Activated B cell treated with CpG ODN at 0.5 μM for 24 hours (primary cell): ENCODE results near the gene NDUFV1. TPM values are rescaled to one million over a fixed set of nuclear protein-coding genes. Genes with fewer than 3 reads are reported as not detected.
A peak's percentile ranks its signal among the peaks of the same experiment; 100 is the strongest.

Experiments
- ATAC-seq: fragments of 200-7000 bp; cut with Tn5 transposase; one replicate; pipeline ENCODE4 v1.10.0; 2021; ENCODE audit warnings: low read depth, mild to moderate bottlenecking, moderate library complexity
- CTCF ChIA-PET: fragments of 350-600 bp; sonication (Branson Sonifier 250); formaldehyde crosslinking; loops from one replicate; lab custom pipeline; 2021; ENCODE audit warnings: antibody characterized with exemption; lab: Charles Lee
- POLR2A ChIA-PET: fragments of 350-600 bp; sonication (Branson Sonifier 250); formaldehyde crosslinking; loops from one replicate; lab custom pipeline; 2021; ENCODE audit warnings: antibody characterized with exemption; lab: Charles Lee
- DNase-seq: peaks from one replicate; pipeline ENCODE4 v3.0.0; 2022
- H3K27ac Mint-ChIP-seq: one replicate; pipeline ENCODE4 v1.8.0; 2020; ENCODE audit warnings: mixed read lengths
- H3K27me3 Mint-ChIP-seq: one replicate; pipeline ENCODE4 v1.8.0; 2021; ENCODE audit warnings: mixed read lengths
- H3K36me3 Mint-ChIP-seq: one replicate; pipeline ENCODE4 v1.8.0; 2021; ENCODE audit warnings: low read depth, mixed read lengths
- H3K4me1 Mint-ChIP-seq: one replicate; pipeline ENCODE4 v1.8.0; 2021; ENCODE audit warnings: mixed read lengths
- H3K4me3 Mint-ChIP-seq: one replicate; pipeline ENCODE4 v1.8.0; 2020; ENCODE audit warnings: mild to moderate bottlenecking, mixed read lengths
- H3K9me3 Mint-ChIP-seq: one replicate; pipeline ENCODE4 v1.8.0; 2020; ENCODE audit warnings: mixed read lengths
- CTCF ChIP-seq: fragments of 200-600 bp; IDR thresholded peaks from one replicate; pipeline ENCODE4 v1.8.0; 2022; ENCODE audit warnings: antibody characterized with exemption, mild to moderate bottlenecking
- intact Hi-C: fragments of 100-400 bp; cut with micrococcal nuclease; formaldehyde crosslinking; loops from one replicate; pipeline ENCODE4 v1.15.1; 2024
- total RNA-seq: library from RNA; stranded (reverse); gene quantifications from 2 replicates; pipeline ENCODE4 v1.2.3, GENCODE V29; 2022

Gene NDUFV1
- total RNA-seq, 1 donor from 2014 or later = 221 TPM

- POLR2A ChIA-PET = no interaction called here
- Mint-ChIP-seq H3K27me3 (peaks cover 23% of the 10 kb centered on the region), H3K9me3 (no peaks in the 10 kb centered on the region), H3K4me3 (no peak overlapping the region), H3K27ac (no peak overlapping the region), H3K36me3 (no peaks in the 10 kb centered on the region), H3K4me1 (peaks cover 26% of the 10 kb centered on the region)
- no peak for TF ChIP-seq CTCF
- intact Hi-C loops = loop anchor here (10.0 kb wide), 1 partner anchor 138 kb away; no protein-coding TSS in a partner anchor
- ATAC-seq (no peak), DNase-seq (no peak)
- CTCF ChIA-PET = interaction anchor here (1.8 kb wide), 1 partner anchor 71 kb away, joined by 4 read pairs; no protein-coding TSS in a partner anchor
Measured at GRCh38 chr11:67576735-67577475, 29.8 kb upstream of the NDUFV1 start.

- peaks cover 19% of the 10 kb centered on the region for H3K27me3 Mint-ChIP-seq
- H3K36me3 Mint-ChIP-seq = no peaks in the 10 kb centered on the region
- ChIA-PET CTCF (no interaction called here), POLR2A (interaction anchor here (1.6 to 1.7 kb wide), 2 partner anchors 10 to 169 kb away, joined by 3 to 4 read pairs; no protein-coding TSS in a partner anchor)
- H3K9me3 Mint-ChIP-seq = no peaks in the 10 kb centered on the region
- no peak overlapping the region for H3K27ac Mint-ChIP-seq
- H3K4me3 Mint-ChIP-seq = no peak overlapping the region
- DNase-seq = no peak
- intact Hi-C loops = loop anchor here (10.0 kb wide), 1 partner anchor 137 kb away; no protein-coding TSS in a partner anchor
- TF ChIP-seq CTCF = no peak
- no peak for ATAC-seq
- peaks cover 32% of the 10 kb centered on the region for H3K4me1 Mint-ChIP-seq
Measured at GRCh38 chr11:67577951-67578350, 28.8 kb upstream of the NDUFV1 start.

- ChIA-PET POLR2A (no interaction called here), CTCF (no interaction called here)
- TF ChIP-seq CTCF = no peak
- ATAC-seq (no peak), DNase-seq (no peak)
- Mint-ChIP-seq H3K4me3 (no peak overlapping the region), H3K27me3 (peaks cover 4% of the 10 kb centered on the region), H3K4me1 (peaks cover 56% of the 10 kb centered on the region), H3K9me3 (no peaks in the 10 kb centered on the region), H3K36me3 (peaks cover 19% of the 10 kb centered on the region), H3K27ac (no peak overlapping the region)
- intact Hi-C loops = no loop called here
Measured at GRCh38 chr11:67581469-67581868, 25.3 kb upstream of the NDUFV1 start.

GRCh38 chr11:67582011-67582410 is 24.7 kb upstream of the NDUFV1 start:
- TF ChIP-seq CTCF = no peak
- ChIA-PET CTCF (interaction anchor here (0.8 kb wide), 1 partner anchor 10 kb away, joined by 3 read pairs; no protein-coding TSS in a partner anchor), POLR2A (interaction anchor here (4.9 kb wide), 1 partner anchor 32 kb away, joined by 66 read pairs; no protein-coding TSS in a partner anchor)
- ATAC-seq (no peak), DNase-seq (no peak)
- Mint-ChIP-seq H3K9me3 (no peaks in the 10 kb centered on the region), H3K27ac (peak overlapping the region; percentile 63), H3K4me1 (peaks cover 61% of the 10 kb centered on the region), H3K4me3 (peak overlapping the region; percentile 71), H3K27me3 (no peaks in the 10 kb centered on the region), H3K36me3 (peaks cover 24% of the 10 kb centered on the region)
- intact Hi-C loops = no loop called here
